ENCODE data around the gene CCDC201.

- TF ChIP-seq POLR2AphosphoS5 (IDR thresholded peaks at IDR 0.05; ENCODE audit: low read depth, low read length) (no peak), SIN3A (IDR thresholded peaks at IDR 0.05; ENCODE audit: borderline replicate concordance, insufficient read depth, low read length) (no peak), TAF1 (IDR thresholded peaks at IDR 0.05; ENCODE audit: borderline replicate concordance, insufficient read depth, low read length) (no peak), FOXP2 (optimal IDR thresholded peaks at IDR 0.05; ENCODE audit: borderline replicate concordance, extremely low read depth, extremely low read length, insufficient read depth) (no peak)
- TF ChIP-seq, protein P1, sequence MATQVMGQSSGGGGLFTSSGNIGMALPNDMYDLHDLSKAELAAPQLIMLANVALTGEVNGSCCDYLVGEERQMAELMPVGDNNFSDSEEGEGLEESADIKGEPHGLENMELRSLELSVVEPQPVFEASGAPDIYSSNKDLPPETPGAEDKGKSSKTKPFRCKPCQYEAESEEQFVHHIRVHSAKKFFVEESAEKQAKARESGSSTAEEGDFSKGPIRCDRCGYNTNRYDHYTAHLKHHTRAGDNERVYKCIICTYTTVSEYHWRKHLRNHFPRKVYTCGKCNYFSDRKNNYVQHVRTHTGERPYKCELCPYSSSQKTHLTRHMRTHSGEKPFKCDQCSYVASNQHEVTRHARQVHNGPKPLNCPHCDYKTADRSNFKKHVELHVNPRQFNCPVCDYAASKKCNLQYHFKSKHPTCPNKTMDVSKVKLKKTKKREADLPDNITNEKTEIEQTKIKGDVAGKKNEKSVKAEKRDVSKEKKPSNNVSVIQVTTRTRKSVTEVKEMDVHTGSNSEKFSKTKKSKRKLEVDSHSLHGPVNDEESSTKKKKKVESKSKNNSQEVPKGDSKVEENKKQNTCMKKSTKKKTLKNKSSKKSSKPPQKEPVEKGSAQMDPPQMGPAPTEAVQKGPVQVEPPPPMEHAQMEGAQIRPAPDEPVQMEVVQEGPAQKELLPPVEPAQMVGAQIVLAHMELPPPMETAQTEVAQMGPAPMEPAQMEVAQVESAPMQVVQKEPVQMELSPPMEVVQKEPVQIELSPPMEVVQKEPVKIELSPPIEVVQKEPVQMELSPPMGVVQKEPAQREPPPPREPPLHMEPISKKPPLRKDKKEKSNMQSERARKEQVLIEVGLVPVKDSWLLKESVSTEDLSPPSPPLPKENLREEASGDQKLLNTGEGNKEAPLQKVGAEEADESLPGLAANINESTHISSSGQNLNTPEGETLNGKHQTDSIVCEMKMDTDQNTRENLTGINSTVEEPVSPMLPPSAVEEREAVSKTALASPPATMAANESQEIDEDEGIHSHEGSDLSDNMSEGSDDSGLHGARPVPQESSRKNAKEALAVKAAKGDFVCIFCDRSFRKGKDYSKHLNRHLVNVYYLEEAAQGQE (IDR thresholded peaks at IDR 0.05; ENCODE audit: insufficient read depth in 1 of 2, low read depth in 2 of 2, low read length in 2 of 2): no peak
Measured at GRCh38 chr7:45884136-45884535, 11.3 kb upstream of the CCDC201 start.

Measured in PFSK-1 (cell line).